Osteoblast (primary cell): Measurements from ENCODE around the gene MLXIP. TPM values are rescaled to one million over a fixed set of nuclear protein-coding genes. Genes with fewer than 3 reads are reported as not detected.
A peak's percentile ranks its signal among the peaks of the same experiment; 100 is the strongest.

Experiments used
- DNase-seq: peaks from one replicate; pipeline ENCODE4 v3.0.0; 2011; ENCODE audit warnings: low spot score, mixed read lengths; ENCODE audit not compliant: insufficient read length; ENCODE audit errors: missing footprints
- H2AFZ ChIP-seq: 2 replicates; pipeline ENCODE4 v1.6.0; 2011; ENCODE audit warnings: mild to moderate bottlenecking, low read length
- H3K27ac ChIP-seq: 2 replicates; pipeline ENCODE4 v1.5.1; 2011; ENCODE audit warnings: mild to moderate bottlenecking, low read depth, low read length, moderate library complexity
- H3K27me3 ChIP-seq: 2 replicates; pipeline ENCODE4 v1.6.0; 2012; ENCODE audit warnings: mild to moderate bottlenecking, control low read depth, inconsistent platforms, low read length, moderate library complexity; ENCODE audit not compliant: insufficient read depth
- H3K36me3 ChIP-seq: 2 replicates; pipeline ENCODE4 v1.5.1; 2011; ENCODE audit warnings: mild to moderate bottlenecking, low read length, control low read depth, moderate library complexity; ENCODE audit not compliant: insufficient read depth
- H3K4me1 ChIP-seq: 2 replicates; pipeline ENCODE4 v1.5.1; 2011; ENCODE audit warnings: mild to moderate bottlenecking, low read length, control low read depth, moderate library complexity; ENCODE audit not compliant: insufficient read depth
- H3K4me2 ChIP-seq: 2 replicates; pipeline ENCODE4 v1.6.0; 2011; ENCODE audit warnings: mild to moderate bottlenecking, low read length; ENCODE audit not compliant: insufficient read depth
- H3K4me3 ChIP-seq: fragments of 200-600 bp; sonication (generic); 3 replicates; pipeline ENCODE4 v1.5.1; 2012; ENCODE audit warnings: mild to moderate bottlenecking, low read length, inconsistent platforms; ENCODE audit not compliant: insufficient read depth
- H3K79me2 ChIP-seq: 2 replicates; pipeline ENCODE4 v1.6.0; 2012; ENCODE audit warnings: mild to moderate bottlenecking, low read length, control low read depth, inconsistent platforms; ENCODE audit not compliant: insufficient read depth
- H3K9me3 ChIP-seq: 2 replicates; pipeline ENCODE4 v1.5.1; 2011; ENCODE audit warnings: low read depth, low read length, control low read depth
- H4K20me1 ChIP-seq: 2 replicates; pipeline ENCODE4 v1.6.0; 2012; ENCODE audit warnings: mild to moderate bottlenecking, low read length, control low read depth; ENCODE audit not compliant: insufficient read depth
- total RNA-seq: library from RNA; depleted of rRNA; stranded (reverse); fragments of >200 nt; gene quantifications from 2 replicates; pipeline ENCODE4 v1.2.3, GENCODE V29; 2012
- TF ChIP-seq, protein P1 (sequence below): IDR thresholded peaks from 2 replicates; pipeline ENCODE4 v1.5.1; 2011; ENCODE audit warnings: mild to moderate bottlenecking, low read depth, low read length, moderate library complexity; ENCODE audit errors: extremely low read depth

MLXIP gene
- total RNA-seq, 1 donor, result 14.1 TPM

DNA sequence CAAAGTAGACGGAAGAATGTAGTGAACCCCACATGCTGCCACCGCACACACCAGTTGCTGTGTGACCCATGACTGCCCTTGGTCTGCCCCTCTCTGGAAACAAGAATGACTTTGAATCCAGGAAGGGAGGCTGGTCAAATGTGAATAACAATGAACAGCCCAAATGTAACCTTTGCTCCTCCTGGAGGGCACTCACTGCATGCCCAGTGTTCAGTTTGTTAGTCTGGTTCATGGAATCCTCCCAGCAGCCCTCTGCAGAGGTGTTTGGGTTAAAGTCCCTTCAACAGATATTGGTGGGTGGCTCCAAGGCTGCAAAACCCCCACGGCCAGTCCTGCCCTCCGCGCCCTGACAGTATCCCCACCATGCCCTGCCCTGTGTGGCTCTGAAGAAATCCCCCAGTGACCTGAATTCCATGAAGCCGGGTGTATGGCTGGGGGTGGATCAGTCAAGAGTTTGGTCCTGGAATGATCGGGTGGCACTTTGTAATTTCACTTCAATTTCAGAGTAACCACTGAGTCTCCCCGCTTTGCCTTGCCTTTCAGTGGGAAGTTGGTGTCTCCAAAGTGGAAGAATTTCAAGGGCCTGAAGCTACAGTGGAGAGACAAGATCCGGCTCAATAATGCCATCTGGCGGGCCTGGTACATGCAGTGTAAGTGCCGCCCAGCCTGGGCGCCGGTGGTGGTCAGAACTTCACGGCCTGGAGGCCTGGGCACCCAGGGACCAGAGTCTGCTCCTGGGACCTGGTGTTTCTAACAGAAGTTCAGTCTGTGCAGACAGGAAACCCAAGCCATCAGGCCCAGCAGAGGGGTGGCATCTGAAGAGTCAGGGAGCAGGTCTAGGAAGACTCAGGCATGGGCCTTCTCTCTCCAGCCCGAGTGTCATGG is 48.4 kb downstream of the MLXIP start:
- peak; percentile 55 for DNase-seq
- Histone ChIP-seq H4K20me1 (peaks cover 19% of the 10 kb centered on the region), H3K27ac (no peak overlapping the region), H3K4me3 (no peak overlapping the region), H3K4me1 (peaks cover 11% of the 10 kb centered on the region), H3K4me2 (no peak overlapping the region), H3K79me2 (peaks cover 50% of the 10 kb centered on the region), H3K36me3 (peaks cover 38% of the 10 kb centered on the region), H2AFZ (no peak overlapping the region), H3K9me3 (no peaks in the 10 kb centered on the region), H3K27me3 (no peaks in the 10 kb centered on the region)
- TF ChIP-seq, protein P1, sequence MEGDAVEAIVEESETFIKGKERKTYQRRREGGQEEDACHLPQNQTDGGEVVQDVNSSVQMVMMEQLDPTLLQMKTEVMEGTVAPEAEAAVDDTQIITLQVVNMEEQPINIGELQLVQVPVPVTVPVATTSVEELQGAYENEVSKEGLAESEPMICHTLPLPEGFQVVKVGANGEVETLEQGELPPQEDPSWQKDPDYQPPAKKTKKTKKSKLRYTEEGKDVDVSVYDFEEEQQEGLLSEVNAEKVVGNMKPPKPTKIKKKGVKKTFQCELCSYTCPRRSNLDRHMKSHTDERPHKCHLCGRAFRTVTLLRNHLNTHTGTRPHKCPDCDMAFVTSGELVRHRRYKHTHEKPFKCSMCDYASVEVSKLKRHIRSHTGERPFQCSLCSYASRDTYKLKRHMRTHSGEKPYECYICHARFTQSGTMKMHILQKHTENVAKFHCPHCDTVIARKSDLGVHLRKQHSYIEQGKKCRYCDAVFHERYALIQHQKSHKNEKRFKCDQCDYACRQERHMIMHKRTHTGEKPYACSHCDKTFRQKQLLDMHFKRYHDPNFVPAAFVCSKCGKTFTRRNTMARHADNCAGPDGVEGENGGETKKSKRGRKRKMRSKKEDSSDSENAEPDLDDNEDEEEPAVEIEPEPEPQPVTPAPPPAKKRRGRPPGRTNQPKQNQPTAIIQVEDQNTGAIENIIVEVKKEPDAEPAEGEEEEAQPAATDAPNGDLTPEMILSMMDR, result peak; percentile 14

DNA sequence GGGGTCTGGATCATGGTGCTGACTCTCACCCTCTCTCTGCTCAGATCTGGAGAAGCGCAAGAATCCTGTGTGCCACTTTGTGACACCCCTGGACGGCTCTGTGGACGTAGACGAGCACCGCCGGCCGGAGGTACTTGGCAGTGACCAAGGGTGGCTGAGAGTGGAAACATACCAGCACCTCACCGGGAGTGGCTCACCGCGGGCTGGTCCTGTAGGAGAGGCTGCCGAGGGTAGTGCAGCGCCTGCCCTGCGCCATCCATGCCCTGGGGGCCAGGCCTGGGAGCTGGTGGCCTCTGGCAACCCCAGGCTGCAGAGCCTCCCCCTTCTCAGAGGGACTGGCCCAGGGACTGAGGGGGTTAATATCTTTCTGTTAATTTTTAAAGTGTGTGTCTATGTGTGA is 49.3 kb downstream of the MLXIP start:
- Histone ChIP-seq H3K27ac (no peak overlapping the region), H3K36me3 (peaks cover 47% of the 10 kb centered on the region), H3K27me3 (no peaks in the 10 kb centered on the region), H4K20me1 (peaks cover 17% of the 10 kb centered on the region), H3K4me1 (peaks cover 10% of the 10 kb centered on the region), H3K79me2 (peaks cover 46% of the 10 kb centered on the region), H3K9me3 (no peaks in the 10 kb centered on the region), H2AFZ (no peak overlapping the region), H3K4me2 (no peak overlapping the region), H3K4me3 (no peak overlapping the region)
- DNase-seq, result peak; percentile 56
- TF ChIP-seq, protein P1, result no peak

DNA sequence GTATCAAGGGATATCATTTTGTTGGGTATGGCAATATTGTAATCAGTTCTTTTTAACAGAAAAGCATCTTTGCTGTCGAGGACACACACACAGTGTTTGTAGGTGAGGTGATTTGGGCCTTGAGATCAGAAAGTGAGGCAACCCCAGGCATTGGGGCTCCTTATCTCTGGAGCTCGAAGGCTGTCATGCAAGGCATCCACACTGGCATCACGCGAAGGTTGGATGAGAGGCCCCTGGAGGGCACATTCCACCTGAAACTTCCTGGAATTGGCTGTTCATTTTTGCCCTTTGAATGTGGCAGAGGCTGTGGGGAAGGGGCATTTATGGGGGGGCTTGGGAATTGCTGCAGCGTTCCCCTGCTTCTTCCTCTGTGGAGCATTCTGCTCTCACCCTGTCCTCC is 49.9 kb downstream of the MLXIP start:
- Histone ChIP-seq H3K4me1 (peaks cover 4% of the 10 kb centered on the region), H3K9me3 (no peaks in the 10 kb centered on the region), H3K27me3 (no peaks in the 10 kb centered on the region), H3K36me3 (peaks cover 51% of the 10 kb centered on the region), H3K4me2 (no peak overlapping the region), H3K27ac (no peak overlapping the region), H4K20me1 (peaks cover 13% of the 10 kb centered on the region), H3K79me2 (peaks cover 39% of the 10 kb centered on the region), H3K4me3 (no peak overlapping the region), H2AFZ (no peak overlapping the region)
- peak; percentile 23 for DNase-seq
- TF ChIP-seq, protein P1, result no peak

DNA sequence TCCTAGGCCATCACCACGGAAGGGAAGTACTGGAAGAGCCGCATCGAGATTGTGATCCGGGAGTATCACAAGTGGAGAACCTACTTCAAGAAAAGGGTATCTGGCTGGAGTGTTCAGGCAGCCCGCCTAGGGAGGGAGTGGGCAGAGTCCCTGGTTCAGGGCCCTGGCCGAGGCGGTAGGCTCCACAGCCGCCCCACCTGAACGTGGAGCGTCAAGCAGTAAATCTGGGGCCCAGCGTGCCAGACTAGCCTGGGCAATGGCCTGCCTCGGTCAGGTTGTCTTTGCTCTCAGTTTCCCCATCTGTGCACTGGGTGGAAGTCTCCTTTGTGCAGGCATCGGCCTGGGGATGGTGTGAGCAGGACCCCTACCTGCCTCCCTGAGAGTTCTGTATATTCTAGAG is 50.6 kb downstream of the MLXIP start:
- H3K36me3 ChIP-seq, result peaks cover 56% of the 10 kb centered on the region
- H3K4me2 ChIP-seq, result no peak overlapping the region
- peaks cover 3% of the 10 kb centered on the region for H3K4me1 ChIP-seq
- TF ChIP-seq, protein P1, result no peak
- H3K4me3 ChIP-seq, result no peak overlapping the region
- no peak overlapping the region for H2AFZ ChIP-seq
- no peak for DNase-seq
- H3K9me3 ChIP-seq, result no peaks in the 10 kb centered on the region
- H4K20me1 ChIP-seq, result peaks cover 13% of the 10 kb centered on the region
- H3K79me2 ChIP-seq, result peaks cover 35% of the 10 kb centered on the region
- H3K27ac ChIP-seq, result no peak overlapping the region
- no peaks in the 10 kb centered on the region for H3K27me3 ChIP-seq
